NCI-H2081 (cell line): Measurements from ENCODE around the gene CACNA1S.
A peak's percentile ranks its signal among the peaks of the same experiment; 100 is the strongest.

Experiments
- DNase-seq, 2 experiments: peaks; one replicate each; lab custom pipeline; 2025; lab: John Stamatoyannopoulos, UW

CACNA1S gene

DNA sequence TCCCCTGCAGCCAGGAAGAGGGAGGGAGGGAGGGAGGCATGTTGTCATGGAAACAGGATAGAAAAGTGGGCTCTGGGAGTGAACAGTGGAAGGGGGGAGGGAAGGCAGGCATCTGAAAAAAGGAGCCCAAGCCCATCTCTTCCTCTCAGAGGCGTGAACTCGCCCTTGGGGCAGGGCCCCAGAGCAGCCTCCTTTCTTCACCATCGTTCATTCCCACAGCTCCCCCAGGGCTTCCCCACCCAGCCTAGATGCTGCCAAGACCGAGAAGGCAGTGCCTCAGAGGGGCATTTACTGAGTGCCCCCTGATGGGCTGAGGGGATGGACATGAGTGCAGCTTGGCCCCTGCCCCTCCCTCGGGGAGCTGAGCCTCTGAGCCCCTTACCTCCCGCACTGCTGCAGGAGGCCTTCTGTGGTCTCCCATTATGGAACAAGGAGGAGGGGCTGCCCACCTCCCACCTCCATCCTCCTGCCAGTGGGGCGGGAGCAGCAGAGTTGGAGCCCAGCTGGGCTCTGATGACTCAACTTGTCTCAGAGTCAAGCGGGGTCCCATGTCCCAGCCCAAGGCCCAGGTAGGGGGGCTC is 49.6 kb downstream of the CACNA1S start:
- DNase-seq: no peak

DNA sequence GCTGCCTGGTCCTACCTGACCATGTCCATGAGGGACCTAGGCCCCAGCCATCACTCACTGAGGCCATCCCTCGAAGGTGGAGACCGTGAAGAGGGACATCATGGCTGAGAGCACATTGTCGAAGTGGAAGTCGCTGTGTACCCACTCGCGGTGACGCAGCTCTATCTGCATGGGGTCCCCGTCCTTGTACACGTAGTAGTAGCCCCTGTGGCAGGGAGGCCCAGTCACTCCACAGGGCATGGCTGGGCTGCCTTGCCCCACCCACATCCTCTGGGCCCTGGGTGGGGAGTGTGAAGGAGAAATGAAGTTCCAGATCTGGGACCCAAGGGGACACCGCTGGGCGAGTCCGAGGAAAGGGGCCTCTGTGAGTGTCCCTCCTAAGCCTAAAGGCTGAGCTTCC is 50.3 kb downstream of the CACNA1S start:
- no peak for DNase-seq

DNA sequence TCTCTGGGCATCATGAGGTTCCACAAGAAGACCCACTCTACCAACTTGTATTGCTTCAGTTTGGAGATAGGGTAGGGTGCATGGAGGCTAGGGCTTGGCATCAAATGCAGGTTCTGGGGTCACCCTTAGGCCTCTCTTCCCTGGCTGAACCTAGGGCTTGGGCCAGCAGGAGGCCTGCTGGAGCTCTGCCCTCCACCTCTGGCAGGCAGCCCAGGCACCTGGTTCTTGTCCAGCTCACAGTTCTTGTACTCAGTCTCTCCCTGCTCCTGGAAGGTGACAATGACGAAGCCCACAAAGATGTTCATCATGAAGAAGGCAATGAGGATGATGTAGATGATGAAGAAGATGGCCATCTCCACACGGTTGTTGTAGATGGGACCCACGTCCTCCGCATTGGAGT is 51.2 kb downstream of the CACNA1S start:
- DNase-seq: no peak

DNA sequence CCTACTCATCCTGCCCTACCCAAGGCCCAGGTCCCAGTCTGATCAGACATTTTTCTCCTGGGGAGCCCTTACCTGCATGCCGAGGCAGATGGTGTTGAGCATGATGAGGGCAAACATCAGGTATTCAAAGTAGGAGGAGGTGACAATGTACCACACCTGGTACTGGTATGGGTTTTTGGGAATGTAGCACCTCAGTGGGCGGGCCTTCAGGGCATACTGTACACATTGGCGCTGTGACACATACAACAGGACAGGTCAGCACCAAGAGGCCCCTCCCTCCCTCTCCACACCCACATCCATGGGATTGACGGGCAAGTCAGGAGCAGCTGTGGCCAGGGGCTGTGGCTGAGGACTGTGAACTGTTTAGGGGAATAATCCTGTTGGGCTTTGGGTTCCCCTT is 51.6 kb downstream of the CACNA1S start:
- DNase-seq: no peak

DNA sequence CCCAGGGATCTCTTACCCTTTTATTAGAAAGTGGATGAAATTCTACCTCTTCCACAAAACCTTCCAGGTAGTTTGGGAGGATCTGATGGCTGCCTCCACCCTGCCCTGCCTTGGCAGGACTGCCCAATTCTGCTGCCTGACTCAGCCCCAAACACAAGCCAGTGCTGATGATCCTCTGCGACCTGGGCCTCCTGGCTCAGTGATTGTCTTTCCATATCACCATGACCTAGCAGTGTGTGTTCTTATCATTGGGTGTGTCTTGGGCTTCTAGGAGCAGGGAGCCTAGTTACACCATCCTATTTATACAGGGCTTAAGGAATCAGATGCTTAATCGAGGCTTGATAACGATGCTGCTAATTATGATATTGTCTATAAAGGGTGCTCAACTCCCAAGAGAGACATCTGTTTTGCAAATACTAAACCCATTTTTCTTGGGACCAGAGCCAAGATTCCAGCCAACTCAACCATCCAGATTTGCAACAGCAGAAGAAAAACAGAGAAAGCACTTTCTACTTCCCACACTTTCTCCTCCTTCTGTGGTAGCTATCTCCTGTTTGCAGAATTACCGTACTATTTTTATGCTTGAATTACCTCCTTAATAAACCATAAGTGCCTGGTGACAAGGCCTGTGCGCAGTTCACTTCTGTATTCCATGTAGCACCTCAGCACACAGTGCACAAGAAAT is 52.2 kb downstream of the CACNA1S start:
- DNase-seq: no peak

DNA sequence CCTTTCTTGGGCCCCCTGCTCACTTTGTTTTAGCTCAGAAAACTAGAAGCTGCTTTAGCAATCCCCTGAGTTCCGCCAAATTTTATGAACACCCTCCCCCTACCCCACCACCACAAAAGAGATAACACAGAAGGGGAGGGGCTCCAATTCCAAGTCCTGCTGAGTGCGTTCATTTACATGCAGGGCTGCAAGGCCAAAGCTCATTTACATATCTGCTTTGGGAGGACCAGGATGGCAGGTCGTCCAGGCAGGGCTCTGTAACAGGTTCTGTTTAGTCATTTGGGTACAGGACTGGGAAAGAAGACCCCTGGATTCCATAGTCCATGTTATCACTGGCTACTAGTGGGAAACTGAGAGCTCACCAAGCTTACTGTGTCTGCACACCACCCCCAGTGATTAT is 52.8 kb downstream of the CACNA1S start:
- no peak for DNase-seq

DNA sequence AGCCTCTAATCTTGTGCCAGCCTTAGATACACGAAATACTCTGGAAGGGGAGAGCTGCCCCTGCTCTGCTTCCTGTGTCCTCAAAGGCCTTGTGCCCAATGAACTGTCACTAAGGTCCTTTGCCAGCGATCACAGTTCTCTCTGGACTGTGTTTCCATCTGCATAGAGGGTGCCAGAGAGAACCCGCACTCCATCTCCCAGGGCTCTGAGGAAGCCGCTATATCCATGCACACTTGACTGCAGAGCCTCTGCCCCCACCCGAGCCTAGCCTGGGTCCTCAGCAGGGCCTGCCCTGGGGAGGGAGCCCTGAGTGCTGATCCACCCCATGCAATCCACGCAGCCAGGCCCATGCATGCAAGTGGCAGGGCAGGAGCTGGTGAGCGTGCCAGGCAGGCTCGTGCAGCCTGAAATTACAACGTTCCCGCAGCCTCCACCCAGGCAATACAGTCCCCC is 58.1 kb downstream of the CACNA1S start:
- DNase-seq: no peak

DNA sequence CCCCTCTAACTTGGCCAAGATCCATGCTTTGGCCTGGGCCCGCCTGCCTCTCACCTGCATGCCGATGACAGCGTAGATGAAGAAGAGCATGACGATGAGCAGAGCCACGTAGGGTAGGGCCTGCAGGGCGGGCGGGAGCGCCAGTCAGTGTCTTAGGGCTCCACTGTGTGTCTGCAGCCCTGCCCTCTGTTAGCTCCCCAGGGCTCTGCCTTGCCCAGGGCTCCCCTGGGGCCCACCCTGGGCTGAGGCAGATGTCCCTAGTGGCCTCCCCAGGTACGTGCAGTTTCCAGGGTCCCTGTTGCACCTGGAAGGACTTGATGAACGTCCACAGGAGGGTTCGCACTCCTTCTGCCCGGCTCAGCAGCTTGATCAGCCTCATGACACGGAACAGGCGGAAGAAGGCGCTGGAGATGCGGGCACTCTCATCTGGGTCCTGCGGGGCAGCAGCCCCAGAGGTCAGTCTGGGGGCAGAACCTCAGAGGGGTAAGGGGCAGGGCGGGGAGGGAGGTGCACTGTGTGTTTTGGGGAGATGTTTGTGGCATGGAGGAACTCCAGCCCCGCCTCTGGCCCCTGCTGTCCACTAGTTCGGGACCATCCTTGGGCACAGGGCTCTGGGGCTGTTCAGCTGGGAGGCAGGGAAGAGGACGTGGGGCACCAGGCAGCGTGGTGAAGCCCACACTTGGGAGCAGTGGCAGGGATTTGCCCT is 58.9 kb downstream of the CACNA1S start:
- no peak for DNase-seq

DNA sequence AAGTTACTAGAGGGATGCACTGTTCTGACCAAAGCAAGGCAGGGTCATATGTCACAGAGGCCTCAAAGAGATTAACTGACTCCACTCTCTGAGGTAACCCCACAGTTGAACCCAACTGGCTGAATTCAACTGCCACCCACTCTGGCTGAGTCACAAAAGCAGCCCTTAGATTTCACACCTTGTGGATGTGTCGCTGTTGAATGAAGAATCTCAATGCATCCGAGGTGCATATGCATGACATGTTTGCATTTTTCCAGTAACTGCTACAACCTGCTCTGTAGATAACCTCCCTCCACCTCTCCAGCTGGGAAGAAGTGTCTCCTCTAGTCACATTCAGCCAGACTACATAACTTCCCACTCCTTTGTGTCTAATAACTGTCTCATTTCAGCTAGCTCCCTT is 60.8 kb downstream of the CACNA1S start:
- no peak for DNase-seq

DNA sequence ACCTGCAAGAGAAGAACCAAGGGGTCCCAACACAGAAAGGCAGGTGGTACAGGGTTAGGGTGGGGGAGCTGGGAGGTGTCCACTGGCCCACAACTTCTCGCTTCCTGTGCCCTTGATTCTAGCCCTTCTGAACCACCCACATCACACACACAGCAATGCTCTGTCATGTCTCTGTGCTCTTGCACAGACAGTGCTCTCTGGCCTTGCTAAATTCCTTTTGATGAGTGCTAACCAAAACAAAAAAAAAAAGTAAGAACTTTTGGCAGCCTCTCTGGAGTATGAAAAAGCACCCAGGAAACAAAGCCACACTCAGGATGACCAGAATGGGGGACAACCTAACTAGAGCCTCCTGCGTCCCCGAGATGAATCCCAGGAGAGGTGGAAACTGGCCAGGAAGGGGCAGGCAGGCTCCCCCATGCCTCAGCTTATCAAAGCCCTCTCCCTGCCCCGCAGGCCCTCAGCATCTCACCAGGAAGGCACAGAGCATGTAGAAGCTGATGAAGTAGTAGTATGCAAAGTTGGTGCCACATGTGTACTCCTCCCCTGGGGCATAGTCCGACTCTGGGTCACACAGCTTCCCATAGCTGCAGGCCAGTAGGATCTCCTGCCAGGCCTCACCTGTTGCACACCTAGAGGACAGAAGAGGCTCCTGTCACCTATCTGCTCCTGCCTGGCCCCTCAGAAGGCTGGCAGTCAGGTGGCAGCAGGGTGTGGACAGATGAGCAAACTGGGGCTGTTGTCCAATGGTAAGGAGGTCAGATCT is 61.5 kb downstream of the CACNA1S start:
- DNase-seq: no peak

DNA sequence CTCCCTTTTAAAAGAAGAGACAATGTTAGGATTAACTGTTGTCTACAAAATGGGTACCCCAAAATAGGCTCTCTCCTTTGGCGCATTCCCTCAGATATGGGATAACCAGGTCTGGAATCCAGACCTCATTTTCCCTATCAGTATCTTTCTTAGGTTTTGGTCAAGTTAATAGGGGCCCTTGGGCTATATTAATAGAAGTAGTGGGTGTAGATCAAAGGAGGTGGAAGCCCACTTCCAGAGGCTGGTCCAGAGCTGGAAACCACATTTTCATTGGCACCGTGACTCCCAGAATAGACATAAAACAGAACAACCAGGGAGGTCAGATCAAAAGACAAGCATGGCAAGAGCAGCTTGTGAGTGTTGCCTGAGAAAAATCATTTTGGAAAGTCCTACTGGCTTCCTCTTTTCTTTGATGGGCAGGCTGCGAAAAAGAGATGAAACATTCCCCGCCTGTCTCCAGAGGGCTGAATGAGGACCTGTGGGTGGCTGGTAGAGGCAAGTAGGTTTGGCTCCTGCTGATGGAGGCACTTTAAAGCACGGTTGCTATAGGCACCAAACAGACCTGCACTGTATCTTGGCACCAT is 62.9 kb downstream of the CACNA1S start:
- DNase-seq: no peak

DNA sequence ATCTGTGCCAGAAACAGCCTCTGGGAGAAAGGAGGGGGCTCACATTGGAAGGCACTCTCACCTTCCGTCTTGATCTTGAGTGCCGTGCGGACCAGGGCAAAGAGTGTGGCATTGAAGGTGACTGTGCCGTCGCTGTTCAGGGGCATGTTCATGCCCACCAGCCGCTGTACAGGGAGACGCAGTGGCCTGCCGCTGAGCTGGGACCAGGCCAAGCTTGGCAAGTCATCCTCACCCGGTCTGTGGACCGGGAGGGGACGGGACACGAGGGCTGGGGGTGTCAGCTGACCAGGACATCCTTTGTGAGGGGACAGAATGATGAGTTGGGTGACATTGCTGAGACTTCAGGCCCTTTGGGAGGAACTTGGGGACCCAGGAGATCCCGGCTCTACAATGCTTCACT is 63.7 kb downstream of the CACNA1S start:
- DNase-seq: no peak

DNA sequence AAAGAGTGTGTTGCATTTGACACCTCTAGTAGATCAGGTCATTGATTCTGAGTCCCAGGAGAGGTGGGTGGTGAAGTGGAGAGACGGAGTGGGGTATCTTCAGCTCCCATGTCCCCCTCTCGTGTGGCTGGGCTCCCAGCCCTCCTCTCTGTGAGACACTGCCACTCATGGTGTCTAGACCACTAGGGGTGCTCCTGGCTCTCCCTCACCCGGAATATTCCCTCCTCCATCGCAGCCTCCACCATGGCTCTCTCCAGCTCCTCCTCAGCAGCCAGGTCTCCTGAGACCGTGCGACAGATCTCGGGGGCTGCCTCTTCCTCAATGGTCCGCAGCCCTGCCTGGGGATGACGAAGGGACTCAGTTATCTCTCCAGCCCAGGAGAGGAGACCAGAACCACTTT is 68.1 kb downstream of the CACNA1S start:
- DNase-seq: no peak

DNA sequence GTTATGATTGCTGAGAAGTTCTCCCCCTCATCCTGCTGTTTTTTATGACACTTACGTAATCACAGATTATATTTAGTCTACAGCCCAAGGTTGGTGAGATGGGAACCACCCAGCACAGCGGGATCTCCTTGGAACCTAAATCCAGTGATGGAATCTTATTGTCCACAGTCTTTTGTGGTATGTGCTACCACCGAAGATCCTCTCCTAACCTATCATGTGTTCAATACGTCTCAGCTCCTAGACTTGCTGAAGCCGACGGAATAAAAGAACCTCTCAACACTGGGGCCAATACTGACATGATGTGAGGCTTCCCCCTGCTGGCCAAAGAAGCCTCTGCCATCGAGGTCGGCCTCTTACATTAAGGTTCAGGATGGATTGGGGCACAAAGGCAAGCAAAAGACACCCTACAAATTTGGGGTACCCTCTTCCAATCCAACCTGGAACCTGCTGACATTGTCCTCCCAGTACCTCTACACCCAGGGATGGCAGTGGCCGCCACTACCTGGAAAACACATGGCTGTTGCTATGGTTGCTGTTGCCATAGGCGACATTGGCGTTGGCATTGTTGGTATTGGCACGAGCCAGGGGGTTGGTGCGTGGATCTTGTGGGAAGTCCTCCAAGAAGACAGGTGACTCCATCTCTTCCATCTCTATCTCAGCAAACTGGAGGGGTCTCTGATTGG is 69.3 kb downstream of the CACNA1S start:
- DNase-seq: peak; percentile 67 to 81

DNA sequence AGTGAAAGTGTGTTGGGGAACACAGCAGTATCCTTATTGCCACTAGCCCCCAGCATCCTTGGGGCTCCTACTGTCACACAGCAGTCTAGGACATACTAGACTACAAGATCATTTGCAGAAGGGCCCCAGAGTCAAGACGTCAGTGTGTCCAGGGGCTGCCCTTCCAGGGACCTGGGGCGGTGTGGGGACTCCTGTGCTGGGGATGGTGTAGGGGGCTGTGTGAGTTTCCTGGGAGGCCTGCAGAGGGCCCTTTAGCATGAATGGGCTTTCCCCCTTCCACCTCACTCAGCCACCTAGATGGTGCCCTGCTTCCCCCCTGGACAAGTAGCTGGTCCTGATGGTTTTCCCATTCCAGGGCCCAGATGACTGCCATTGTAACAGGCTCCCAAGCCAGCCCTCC is 71.2 kb downstream of the CACNA1S start:
- DNase-seq: no peak

DNA sequence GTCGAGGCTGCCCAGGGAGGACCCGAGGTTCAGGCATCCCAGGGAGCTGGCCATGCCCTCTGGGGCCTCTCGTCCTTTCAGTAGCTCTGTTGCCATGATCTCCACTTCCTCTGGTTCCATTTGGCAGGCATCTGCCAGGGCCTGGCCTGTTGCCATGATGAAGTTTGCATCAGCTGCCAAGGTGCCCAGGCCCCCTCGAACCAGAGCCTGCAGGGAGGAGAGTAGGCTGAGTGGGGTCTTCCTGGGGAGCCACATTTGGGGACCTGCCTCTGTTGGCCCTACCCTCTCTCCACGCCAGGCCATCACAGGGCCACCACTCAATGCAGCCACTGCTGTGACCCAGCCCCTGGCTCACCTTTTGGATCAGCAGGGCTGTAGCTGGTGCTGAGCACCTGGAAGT is 72.3 kb downstream of the CACNA1S start:
- DNase-seq: peak in 1 of 2 experiments; percentile 14

DNA sequence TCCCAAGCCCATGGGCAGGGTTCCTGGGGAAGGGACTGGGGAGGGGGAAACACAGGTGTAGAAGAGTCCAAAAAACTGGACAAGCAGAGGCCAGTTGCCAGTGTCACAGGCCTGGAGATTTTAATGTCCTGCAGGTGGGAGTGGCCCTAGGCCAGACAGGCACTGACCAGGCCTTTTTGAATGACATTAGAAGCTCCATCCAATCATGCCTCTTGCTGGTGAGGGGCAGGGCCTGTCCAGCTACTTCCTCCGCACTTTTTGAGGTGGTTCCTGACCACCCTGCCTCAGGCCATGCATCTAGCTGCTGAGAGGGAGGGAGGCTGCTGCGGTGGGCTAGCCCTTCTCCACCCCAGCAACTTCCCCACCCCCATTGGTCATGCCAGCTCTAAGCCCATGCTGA is 72.8 kb downstream of the CACNA1S start:
- DNase-seq: no peak

DNA sequence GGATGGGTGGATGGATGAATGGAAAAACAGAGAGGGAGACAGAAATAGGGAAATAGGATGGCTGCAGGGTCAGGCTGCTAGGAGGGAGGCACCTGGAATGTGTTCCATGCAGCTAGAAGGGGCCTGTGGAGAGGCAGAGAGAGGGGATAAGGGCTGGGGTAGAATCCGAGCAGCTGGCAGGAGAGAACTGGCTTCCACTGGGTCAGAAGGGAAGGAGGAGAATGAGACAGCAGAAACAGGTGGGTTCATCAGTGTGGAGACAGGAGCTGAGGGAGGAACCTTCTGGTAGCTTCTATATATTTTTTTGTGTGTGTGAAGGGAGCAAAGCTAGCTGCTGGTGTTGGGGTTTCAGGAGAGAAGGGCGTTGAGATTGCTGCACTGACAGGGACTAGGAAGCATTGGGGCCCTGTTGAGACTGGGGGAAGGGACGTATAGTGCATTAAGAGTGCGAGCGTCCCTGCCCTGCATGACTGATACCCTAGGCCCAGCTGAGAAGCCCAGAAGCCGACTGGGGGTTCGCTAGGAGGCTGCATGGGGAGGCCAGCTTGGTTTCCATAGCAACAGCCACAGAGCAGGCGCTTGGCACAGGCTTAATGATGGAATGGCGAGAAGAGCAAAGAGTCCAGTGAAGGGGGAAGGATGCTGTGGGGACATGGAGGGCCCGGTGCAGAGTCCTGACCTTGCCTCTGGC is 73.9 kb downstream of the CACNA1S start:
- no peak for DNase-seq

DNA sequence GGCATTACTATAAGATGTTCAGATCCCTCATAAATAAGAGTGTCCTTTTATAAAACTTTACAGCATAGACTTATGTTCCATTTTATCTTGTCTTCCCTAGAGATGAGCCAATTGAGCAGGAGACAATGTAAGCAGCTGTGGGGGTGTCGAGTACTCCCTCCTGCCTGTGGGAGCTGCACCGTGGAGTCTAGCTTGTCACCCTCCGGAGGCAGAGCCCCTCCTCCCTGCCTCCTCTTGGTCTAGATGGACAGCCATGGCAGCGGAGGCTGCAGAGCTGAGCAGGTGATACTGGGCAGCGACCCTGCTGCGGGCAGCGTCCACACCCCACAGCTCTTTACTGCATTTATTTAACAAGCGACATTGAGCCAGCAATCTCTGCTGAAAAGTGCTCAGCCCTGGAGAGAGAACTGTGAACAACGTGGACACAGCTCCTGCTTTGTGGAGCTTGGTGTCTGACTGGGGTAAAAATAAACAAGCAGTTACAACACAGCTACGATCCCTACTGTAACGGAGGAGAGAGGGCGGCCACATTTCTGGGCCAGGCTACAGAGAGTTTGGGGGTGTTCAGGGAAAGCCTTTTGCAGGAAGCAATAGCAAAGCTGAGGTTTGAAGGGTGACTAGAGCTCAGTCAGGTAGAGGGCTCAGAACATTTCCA is 75.9 kb downstream of the CACNA1S start:
- no peak for DNase-seq

DNA sequence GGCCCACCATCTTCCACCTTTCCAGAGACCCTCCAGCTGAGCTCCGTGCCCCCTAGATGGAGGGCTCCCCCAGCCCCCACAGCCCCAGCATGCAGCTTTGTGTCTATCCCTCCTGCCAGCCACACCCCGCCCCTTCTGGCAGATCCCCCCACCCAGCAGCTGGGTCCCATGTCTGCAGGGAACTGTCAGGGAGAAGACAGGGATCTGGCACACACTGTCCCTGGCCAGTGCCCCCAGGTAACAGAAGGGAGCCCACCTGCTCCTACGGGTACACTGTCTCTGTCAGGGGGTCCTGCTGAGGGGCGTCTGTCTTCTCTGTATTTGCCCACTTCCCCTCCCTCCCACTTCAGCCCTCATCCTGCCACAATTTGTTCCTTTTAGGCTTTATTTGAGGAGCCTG is 77.6 kb downstream of the CACNA1S start:
- no peak for DNase-seq

DNA sequence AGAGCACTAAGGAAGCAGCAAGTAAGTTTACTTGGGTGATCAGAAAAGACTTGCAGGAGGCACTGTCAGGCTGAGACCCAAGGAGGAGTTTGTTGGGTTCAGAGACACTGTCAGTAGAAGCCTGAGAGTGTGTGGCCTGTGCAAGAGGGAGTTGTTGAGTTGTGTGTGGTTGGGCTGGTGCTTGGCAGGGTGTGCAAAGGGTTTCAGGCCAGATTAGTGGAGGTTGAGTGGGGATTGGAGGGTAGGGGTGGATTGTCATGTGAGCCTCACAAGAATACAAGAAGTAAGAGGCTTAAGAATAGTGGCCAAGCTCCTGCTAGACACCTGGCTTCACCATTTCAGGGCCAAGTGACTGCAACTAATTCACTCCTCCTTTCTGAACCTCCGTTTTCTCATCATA is 79.8 kb downstream of the CACNA1S start:
- no peak for DNase-seq
